Esophagus squamous epithelium (tissue), 4 donors: ENCODE results near the gene TNPO3.

Experiments used
- POLR2A ChIP-seq, 4 donors: fragments of 450-650 bp; IDR thresholded peaks; one replicate each; pipeline ENCODE4 v1.6.1; 2017; ENCODE audit warnings: antibody characterized with exemption in 4 of 4, mild to moderate bottlenecking in 4 of 4, moderate library complexity in 3 of 4
- TF ChIP-seq, protein P1 (sequence below), 6 experiments: fragments of 450-650 bp in 4 of 6; fragments of 200-600 bp in 2 of 6; sonication (generic) in 2 of 6; IDR thresholded peaks; one replicate each; pipeline ENCODE4 v1.5.1; 2016 to 2019; ENCODE audit warnings: antibody characterized with exemption in 6 of 6, mild to moderate bottlenecking in 4 of 6, moderate library complexity in 4 of 6

DNA sequence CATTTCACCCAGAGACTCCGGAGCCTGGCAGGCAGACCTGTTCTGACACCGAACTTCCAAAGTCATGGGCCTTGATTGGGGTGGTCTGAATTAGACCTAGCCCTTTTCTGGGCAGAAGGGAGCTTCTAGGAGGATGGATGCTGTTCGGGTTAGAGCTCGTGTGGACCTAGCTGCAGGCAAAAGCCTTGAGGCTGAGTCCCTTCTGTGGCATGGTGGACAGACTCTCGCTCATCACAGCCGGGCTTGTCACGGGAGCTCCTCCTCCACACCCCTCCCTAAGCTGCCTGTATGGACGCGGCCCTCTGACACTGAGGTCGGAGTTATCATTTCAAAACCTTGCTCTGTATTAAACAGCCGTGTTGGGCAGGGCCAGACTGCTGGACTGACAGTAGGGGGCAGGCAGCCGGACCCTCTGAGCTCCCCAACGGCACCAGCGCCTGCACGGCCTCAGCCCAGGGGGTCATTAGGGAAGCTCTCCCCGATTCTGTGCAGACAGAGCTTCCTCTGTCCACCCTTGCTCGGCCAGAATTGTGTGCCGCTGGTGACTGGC lies 115.0 kb downstream of the TNPO3 start:
- TF ChIP-seq POLR2A (IDR thresholded peaks at IDR 0.05) = no peak
- TF ChIP-seq, protein P1, sequence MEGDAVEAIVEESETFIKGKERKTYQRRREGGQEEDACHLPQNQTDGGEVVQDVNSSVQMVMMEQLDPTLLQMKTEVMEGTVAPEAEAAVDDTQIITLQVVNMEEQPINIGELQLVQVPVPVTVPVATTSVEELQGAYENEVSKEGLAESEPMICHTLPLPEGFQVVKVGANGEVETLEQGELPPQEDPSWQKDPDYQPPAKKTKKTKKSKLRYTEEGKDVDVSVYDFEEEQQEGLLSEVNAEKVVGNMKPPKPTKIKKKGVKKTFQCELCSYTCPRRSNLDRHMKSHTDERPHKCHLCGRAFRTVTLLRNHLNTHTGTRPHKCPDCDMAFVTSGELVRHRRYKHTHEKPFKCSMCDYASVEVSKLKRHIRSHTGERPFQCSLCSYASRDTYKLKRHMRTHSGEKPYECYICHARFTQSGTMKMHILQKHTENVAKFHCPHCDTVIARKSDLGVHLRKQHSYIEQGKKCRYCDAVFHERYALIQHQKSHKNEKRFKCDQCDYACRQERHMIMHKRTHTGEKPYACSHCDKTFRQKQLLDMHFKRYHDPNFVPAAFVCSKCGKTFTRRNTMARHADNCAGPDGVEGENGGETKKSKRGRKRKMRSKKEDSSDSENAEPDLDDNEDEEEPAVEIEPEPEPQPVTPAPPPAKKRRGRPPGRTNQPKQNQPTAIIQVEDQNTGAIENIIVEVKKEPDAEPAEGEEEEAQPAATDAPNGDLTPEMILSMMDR (IDR thresholded peaks at IDR 0.05) = no peak
